ENCODE measurements around the gene L3MBTL1. TPM values are rescaled to one million over a fixed set of nuclear protein-coding genes. Genes with fewer than 3 reads are reported as not detected.

L3MBTL1 gene
- total and polyA plus RNA-seq, 2 of the 4 experiments (the other 2 are of a cell fraction), result 2.2 to 4.5 TPM

DNA sequence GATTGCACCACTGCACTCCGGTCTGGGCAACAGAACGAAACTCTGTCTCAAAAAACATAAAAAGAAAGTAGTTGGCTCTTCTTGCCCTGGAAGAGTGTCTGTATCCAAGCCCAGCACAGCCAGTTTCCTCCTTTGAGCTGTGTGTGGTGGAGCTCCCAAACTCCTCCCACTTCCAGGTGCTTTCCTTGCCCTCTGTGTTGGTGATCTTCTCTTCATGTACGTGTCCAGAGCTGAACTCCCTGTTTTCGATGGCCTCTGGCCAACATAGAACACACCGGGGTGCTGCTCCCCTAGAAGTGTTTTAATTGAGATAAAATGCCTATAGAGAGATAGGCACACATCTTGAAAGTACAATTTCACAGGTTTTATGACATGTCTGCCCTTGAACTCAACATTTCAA lies 34.7 kb downstream of the L3MBTL1 start:
- CTCF ChIA-PET, result interaction anchor here (0.8 kb wide), 1 partner anchor 150 kb away, joined by 3 read pairs; no protein-coding TSS in a partner anchor
- Histone ChIP-seq H4K5ac (ENCODE audit: low read depth, low read length) (no peak overlapping the region), H2AK5ac (ENCODE audit: low read depth, low read length) (no peak overlapping the region)

More for the DNA sequence above, 34.7 kb downstream of the L3MBTL1 start:
- no peaks in the 10 kb centered on the region for H3K36me3 ChIP-seq (ENCODE audit: control insufficient read depth, insufficient read depth, low read length)
- H2BK20ac ChIP-seq (ENCODE audit: low read depth, low read length), result no peak overlapping the region
- DNase-seq (no peak), ATAC-seq (ENCODE audit: low read depth) (no peak)
- H3K27ac ChIP-seq (ENCODE audit: insufficient read depth, low read length), result no peak overlapping the region
- no peak overlapping the region for H3K4me2 ChIP-seq (ENCODE audit: low read depth, low read length)
- H2AFZ ChIP-seq (replicated peaks; ENCODE audit: low read length, poor library complexity), result no peak overlapping the region
- H3K56ac ChIP-seq (ENCODE audit: extremely low read depth, insufficient read depth, low read length), result no peak overlapping the region
- no peak overlapping the region for H2BK120ac ChIP-seq (ENCODE audit: low read depth, low read length)
- BruUV-seq (replicated peaks), result no TSS peak
- H2AK9ac ChIP-seq (replicated peaks; ENCODE audit: low read depth, low read length, poor library complexity), result no peak overlapping the region
- H3K9me1 ChIP-seq (ENCODE audit: insufficient read depth, low read length), result no peaks in the 10 kb centered on the region; the same call in 1 of the 2 replicates
- H3K27me3 ChIP-seq (ENCODE audit: control insufficient read depth, insufficient read depth, low read length), result no peaks in the 10 kb centered on the region; the same call in 1 of the 2 replicates
- no peak overlapping the region for H3K14ac ChIP-seq (replicated peaks; ENCODE audit: low read depth, low read length)
- H3K4me1 ChIP-seq (ENCODE audit: control insufficient read depth, insufficient read depth, low read length), result no peaks in the 10 kb centered on the region; the same call in 1 of the 2 replicates
- H4K91ac ChIP-seq (ENCODE audit: insufficient read depth, low read depth, low read length), result no peak overlapping the region
- H3K79me1 ChIP-seq (ENCODE audit: low read depth in 1 of 2, low read length in 2 of 2), result no peaks in the 10 kb centered on the region
- H3K9me3 ChIP-seq (ENCODE audit: control insufficient read depth, insufficient read depth, low read length), result peaks cover under 1% of the 10 kb centered on the region; the same call in 1 of the 2 replicates
- no peak overlapping the region for H3K23ac ChIP-seq (ENCODE audit: low read depth, low read length)
- H2BK5ac ChIP-seq (ENCODE audit: low read depth, low read length, poor library complexity, severe bottlenecking), result no peak overlapping the region
- dilution Hi-C loops (cut with HindIII; ENCODE audit: low sequenced_read_pairs, unreplicated experiment) (no loop called here), in situ Hi-C loops (cut with MboI; ENCODE audit: low sequenced_read_pairs) (no loop called here), intact Hi-C loops (cut with micrococcal nuclease) (no loop called here)
- H4K20me1 ChIP-seq (ENCODE audit: insufficient read depth, low read length), result no peaks in the 10 kb centered on the region
- H4K8ac ChIP-seq (ENCODE audit: low read depth in 2 of 2, low read length in 2 of 2), result no peak overlapping the region
- TF ChIP-seq CEBPB (IDR thresholded peaks at IDR 0.05; ENCODE audit: low read depth, low read length) (no peak), FOS (IDR thresholded peaks at IDR 0.05; ENCODE audit: low read depth, low read length) (no peak), RFX5 (IDR thresholded peaks at IDR 0.05; ENCODE audit: low read depth, low read length) (no peak), SMC3 (IDR thresholded peaks at IDR 0.05; ENCODE audit: low read depth, low read length) (no peak), RCOR1 (IDR thresholded peaks at IDR 0.05; ENCODE audit: insufficient replicate concordance, low read length) (no peak), CHD1 (IDR thresholded peaks at IDR 0.05; ENCODE audit: low read depth, low read length) (no peak), BHLHE40 (IDR thresholded peaks at IDR 0.05; ENCODE audit: low read depth, low read length) (no peak), RAD21 (IDR thresholded peaks at IDR 0.05; ENCODE audit: low read length) (no peak), MAFK (IDR thresholded peaks at IDR 0.05; ENCODE audit: low read depth, low read length) (no peak), NFE2L2 (IDR thresholded peaks at IDR 0.05; ENCODE audit: low read depth, low read length) (no peak)
- TF ChIP-seq, protein P1, sequence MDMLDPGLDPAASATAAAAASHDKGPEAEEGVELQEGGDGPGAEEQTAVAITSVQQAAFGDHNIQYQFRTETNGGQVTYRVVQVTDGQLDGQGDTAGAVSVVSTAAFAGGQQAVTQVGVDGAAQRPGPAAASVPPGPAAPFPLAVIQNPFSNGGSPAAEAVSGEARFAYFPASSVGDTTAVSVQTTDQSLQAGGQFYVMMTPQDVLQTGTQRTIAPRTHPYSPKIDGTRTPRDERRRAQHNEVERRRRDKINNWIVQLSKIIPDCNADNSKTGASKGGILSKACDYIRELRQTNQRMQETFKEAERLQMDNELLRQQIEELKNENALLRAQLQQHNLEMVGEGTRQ (IDR thresholded peaks at IDR 0.05; ENCODE audit: low read depth, low read length), result no peak
- TF ChIP-seq, protein P2, sequence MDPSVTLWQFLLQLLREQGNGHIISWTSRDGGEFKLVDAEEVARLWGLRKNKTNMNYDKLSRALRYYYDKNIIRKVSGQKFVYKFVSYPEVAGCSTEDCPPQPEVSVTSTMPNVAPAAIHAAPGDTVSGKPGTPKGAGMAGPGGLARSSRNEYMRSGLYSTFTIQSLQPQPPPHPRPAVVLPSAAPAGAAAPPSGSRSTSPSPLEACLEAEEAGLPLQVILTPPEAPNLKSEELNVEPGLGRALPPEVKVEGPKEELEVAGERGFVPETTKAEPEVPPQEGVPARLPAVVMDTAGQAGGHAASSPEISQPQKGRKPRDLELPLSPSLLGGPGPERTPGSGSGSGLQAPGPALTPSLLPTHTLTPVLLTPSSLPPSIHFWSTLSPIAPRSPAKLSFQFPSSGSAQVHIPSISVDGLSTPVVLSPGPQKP (IDR thresholded peaks at IDR 0.05; ENCODE audit: borderline replicate concordance, low read depth, low read length), result no peak
- no peak overlapping the region for H3K9ac ChIP-seq (ENCODE audit: low read depth, low read length)
- WGBS, 2 experiments (ENCODE audit: extremely low coverage in 2 of 2, insufficient read length in 1 of 2), result no CpG with 5 or more reads among the region's 5 CpGs
- H3K18ac ChIP-seq (ENCODE audit: low read depth, low read length), result no peak overlapping the region
- no peak overlapping the region for H3K4ac ChIP-seq (ENCODE audit: low read depth, low read length)
- no peak overlapping the region for H3K4me3 ChIP-seq (ENCODE audit: insufficient read depth, low read depth, low read length)
- no peak overlapping the region for H2BK15ac ChIP-seq (ENCODE audit: low read depth, low read length)
- POLR2A ChIA-PET (ENCODE audit: unreplicated experiment), result no interaction called here

Measured in IMR-90 (cell line).